ENCODE data around the gene ZNF653.
A peak's percentile ranks its signal among the peaks of the same experiment; 100 is the strongest.

ZNF653 gene

DNA sequence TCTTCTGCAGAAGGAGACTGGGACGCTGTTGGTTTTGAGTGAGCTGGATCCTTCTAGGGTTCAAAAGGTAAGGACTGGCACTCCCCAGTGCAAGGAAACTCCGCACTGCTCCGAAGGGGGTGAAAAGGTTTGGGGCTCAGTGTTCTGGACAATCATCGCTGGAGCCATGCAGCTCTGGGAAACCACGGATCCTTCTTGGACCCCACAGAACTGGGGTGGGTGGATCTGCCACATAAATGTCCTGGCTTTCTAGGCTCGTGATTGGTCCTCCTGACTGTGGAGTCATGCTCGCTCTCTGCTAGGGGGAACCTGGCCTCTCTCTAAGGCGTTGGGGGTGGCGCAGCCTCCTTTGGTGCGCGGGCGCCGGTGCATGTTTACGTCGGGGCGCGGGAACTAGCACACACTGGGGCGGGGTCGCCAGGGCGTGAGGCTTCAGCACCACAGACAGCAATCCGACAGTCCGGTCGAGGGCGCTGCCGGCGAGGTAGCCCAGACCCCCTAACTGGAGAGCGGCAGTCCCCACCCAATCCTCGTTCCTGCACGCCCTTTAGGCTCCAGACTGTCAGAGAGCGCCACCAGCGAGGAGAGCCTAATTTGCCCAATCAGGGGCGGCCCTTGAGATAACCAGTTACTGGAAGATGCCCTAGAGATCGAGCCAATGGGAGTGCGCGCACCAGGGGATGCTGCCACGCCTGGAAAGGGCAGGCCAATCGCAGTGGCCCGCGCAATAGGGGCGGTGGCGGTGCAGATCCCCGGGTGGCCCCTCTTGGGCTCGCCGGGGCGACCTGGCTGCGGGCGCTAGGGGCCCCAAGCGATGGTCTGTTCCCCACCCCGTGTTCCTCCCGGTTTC is 23.9 kb downstream of the ZNF653 start:
- H3K4me3 ChIP-seq (ENCODE audit: low read length) = peak overlapping the region; percentile 5
- DNase-seq (ENCODE audit: low read depth) = peak; percentile 86
- TF ChIP-seq, protein P1, sequence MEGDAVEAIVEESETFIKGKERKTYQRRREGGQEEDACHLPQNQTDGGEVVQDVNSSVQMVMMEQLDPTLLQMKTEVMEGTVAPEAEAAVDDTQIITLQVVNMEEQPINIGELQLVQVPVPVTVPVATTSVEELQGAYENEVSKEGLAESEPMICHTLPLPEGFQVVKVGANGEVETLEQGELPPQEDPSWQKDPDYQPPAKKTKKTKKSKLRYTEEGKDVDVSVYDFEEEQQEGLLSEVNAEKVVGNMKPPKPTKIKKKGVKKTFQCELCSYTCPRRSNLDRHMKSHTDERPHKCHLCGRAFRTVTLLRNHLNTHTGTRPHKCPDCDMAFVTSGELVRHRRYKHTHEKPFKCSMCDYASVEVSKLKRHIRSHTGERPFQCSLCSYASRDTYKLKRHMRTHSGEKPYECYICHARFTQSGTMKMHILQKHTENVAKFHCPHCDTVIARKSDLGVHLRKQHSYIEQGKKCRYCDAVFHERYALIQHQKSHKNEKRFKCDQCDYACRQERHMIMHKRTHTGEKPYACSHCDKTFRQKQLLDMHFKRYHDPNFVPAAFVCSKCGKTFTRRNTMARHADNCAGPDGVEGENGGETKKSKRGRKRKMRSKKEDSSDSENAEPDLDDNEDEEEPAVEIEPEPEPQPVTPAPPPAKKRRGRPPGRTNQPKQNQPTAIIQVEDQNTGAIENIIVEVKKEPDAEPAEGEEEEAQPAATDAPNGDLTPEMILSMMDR (IDR thresholded peaks at IDR 0.05; ENCODE audit: insufficient read depth, low read depth, low read length, missing control alignments) = no peak

DNA sequence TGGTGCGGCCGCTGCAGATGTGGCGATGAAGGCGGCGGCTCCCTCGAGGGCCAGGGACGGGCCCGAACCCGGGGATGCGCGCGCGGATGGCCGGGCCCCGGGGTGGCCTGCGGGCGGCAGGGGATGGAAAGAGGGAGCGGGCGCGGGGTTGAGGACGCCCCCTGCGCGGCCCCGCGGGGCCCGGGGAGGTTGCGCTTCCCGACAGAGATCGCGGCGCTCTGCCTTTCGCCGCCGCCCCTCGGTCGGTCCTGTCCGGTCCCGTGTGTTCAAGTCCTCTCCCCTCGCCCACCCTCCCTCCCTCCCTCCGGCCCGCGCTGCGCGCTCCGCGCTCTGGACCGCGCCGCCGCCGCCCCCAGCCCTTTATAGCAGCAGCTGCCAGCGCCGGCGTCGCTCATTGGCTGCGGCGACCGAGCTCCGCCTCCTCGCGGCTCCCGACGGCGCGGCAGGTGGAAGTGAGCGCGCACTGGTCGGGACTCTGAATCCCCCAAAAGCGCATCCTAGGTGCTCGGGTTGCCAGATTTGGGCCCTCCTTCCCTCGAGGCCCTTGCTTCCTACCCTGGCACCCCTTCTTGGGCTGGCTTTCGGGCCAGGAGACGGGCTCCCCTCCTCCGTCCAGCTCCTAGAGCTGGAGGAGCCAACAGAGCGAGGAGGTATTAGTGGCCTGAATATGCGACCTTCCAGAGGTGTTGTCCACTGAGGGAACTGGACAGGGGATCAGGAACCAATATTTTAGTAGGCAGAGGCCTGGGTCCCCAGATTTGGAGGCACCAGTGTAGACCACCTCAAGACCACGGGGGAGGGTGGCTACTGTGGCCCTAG is 24.7 kb downstream of the ZNF653 start, which contains the start of gene ELAVL3:
Gene ELAVL3 (minus strand): TSS at position 332 of the 819 bp plus-strand sequence. CDS start 438 bp downstream, outside the sequence.
- TF ChIP-seq, protein P1 (IDR thresholded peaks at IDR 0.05; ENCODE audit: insufficient read depth, low read depth, low read length, missing control alignments) = no peak
- H3K4me3 ChIP-seq (ENCODE audit: low read length) = no peak within 1 kb of the TSS
- DNase-seq (ENCODE audit: low read depth) = no peak

DNA sequence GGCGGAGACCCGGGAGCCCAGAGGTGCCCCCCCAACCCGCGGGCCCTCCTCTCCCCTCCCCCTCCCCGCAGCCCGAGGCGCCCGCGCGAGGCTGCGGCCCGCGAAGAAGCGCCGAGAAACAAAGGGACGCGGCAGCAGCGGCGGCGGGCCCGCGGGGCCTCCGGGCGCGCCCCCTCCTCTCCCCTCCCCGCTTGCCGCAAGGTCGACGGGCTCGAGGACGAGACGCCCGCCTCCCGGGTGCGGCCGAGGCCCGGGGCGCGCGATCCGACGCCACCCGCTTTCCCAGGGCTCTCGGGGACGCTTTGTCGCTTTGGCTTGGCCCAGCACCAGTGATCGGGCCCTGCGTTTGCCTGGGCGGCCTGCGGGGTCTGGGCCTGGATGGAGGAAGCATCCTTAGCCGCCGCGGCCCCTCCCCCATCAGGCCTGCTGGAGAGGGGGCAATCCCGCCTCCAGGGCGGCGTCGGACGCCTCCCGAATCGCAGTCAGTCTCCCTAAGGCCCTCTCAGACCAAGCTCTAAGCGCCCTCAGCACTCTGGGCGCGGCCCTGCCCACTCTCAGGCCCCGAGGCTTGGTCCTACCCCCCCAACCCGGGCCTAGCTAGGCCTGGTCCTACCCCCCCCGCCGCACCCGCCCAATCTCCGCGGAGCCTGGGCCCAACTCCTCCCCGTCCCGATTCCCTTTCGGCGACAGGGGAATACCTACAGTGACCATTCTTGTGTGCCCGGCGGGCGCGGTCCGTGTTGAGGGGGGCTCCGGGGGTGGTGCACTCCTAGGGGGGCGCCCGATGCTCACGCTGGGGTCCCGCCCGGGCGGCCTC is 25.5 kb downstream of the ZNF653 start:
- TF ChIP-seq, protein P1 (IDR thresholded peaks at IDR 0.05; ENCODE audit: insufficient read depth, low read depth, low read length, missing control alignments) = no peak
- no peak overlapping the region for H3K4me3 ChIP-seq (ENCODE audit: low read length)
- no peak for DNase-seq (ENCODE audit: low read depth)

DNA sequence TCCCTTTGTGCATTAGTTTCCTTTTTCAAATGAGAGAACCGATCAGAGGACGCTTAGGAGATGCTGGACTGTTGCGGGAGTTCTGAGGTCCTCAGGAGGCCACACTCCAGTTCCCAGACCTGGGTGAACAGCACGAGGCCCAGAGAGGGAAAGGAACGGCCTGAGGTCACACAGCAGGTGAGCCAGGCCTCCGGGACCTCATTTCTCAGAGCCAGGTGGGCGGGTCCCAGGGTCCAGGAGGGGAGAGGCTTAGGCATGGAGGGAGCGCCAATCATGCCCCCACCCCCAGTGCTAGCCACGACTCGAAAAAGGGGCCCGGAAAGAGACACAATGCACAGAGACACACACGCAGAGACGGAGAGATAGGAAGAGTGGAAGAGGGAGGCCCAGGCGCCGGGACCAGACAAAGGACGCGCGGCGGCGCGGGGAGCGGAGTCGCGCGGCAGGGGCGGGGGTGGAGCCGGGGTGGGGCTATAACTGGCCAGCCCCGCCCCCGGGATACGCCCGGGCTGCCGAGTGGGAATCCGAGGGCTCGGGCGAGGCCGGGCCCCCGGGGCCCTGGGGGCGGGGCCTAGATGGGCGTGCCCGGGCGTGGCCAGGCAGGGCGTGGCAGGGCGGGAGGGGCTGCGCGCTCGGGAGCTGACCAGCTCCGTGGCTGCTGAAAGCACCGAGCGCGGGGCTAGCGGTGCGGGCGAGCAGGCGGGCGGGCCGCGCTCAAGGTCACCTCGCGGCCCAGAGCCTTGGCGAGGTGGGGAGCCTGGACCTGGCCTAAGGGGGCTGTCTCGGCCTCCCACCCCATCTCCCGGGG is 26.3 kb downstream of the ZNF653 start:
- peak; percentile 41 for DNase-seq (ENCODE audit: low read depth)
- H3K4me3 ChIP-seq (ENCODE audit: low read length) = no peak overlapping the region
- TF ChIP-seq, protein P1 (IDR thresholded peaks at IDR 0.05; ENCODE audit: insufficient read depth, low read depth, low read length, missing control alignments) = no peak

DNA sequence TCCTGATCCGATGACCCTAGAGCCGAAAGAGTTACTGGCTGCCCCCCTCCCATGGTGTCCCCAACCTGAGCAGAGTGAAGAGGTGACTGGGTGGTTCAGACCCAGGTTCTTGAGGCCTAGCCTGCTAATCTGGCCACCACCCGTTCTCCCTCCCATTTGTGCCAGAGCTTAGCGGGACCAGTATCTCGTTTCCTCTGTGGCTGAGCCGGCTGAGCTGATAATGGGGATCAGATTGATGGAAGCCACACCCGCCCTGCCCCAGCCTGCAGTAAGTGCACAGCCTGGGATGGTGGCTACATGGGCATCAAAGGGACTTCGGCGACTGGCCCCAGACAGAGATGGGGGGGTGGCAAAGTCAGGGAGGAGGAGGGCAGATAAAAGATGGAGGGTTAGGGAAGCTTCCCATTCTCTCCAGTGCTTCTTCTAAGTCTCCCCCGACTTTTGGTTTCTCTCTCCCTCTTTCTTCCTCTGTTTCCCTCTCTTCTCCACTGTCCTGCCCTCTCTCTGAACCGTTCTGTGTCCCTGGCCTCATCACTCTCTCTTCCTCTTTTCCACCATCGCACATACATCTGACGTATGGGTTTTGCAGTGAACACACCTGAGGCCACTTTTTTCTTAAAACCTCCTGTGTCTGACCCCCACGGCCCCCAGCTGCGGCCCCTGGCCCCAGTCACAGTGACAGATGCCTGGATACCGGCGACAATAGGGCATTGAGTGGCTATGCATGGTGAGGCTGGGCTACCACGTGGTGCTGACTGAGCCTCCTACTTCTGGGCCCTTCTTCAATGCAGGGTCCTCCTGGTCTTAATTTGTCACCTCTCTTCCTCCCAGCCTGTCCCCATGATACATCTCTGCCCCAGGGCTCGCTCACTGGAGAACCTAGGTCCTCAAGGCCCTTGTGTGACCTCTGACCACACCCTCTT is 27.2 kb downstream of the ZNF653 start:
- no peak for DNase-seq (ENCODE audit: low read depth)
- TF ChIP-seq, protein P1 (IDR thresholded peaks at IDR 0.05; ENCODE audit: insufficient read depth, low read depth, low read length, missing control alignments) = no peak
- H3K4me3 ChIP-seq (ENCODE audit: low read length) = no peak overlapping the region
